Prostate gland (tissue), 2 donors: Measurements from ENCODE around the gene CBR1. TPM values are rescaled to one million over a fixed set of nuclear protein-coding genes. Genes with fewer than 3 reads are reported as not detected.
A peak's percentile ranks its signal among the peaks of the same experiment; 100 is the strongest.

Source experiments
- DNase-seq: peaks from one replicate; pipeline ENCODE4 v3.0.0-alpha.2; 2019; ENCODE audit warnings: low spot score
- H3K27ac ChIP-seq, 2 donors: fragments of 200-600 bp; sonication (generic); 2 replicates each; pipeline ENCODE4 v1.5.1; 2017 to 2019
- H3K27me3 ChIP-seq: fragments of 200-600 bp; sonication (generic); replicated peaks from 2 replicates; pipeline ENCODE4 v1.5.1; 2019; ENCODE audit not compliant: insufficient read depth
- H3K36me3 ChIP-seq, 2 donors: fragments of 200-600 bp; sonication (generic); 1 replicate in 1 of 2; 2 replicates in 1 of 2; pipeline versions ENCODE4 v1.5.1 to v1.8.1; 2017 to 2019
- H3K4me1 ChIP-seq: fragments of 200-600 bp; sonication (generic); replicated peaks from 2 replicates; pipeline ENCODE4 v1.5.1; 2019
- H3K4me3 ChIP-seq, 2 donors: fragments of 200-600 bp; sonication (generic); 2 replicates each; pipeline ENCODE4 v1.5.1; 2017 to 2019
- H3K9me3 ChIP-seq: fragments of 200-600 bp; sonication (generic); 2 replicates; pipeline ENCODE4 v1.5.1; 2017
- CTCF ChIP-seq, 4 experiments: fragments of 200-600 bp in 2 of 4; fragments of 450-650 bp in 2 of 4; sonication (generic) in 2 of 4; IDR thresholded peaks; 1 replicate in 3 of 4; 2 replicates in 1 of 4; pipeline ENCODE4 v1.5.1; 2016 to 2019; ENCODE audit warnings: antibody characterized with exemption in 4 of 4, mild to moderate bottlenecking in 2 of 4, moderate library complexity in 2 of 4
- POLR2A ChIP-seq: fragments of 450-650 bp; IDR thresholded peaks from one replicate; pipeline ENCODE4 v1.6.1; 2016; ENCODE audit warnings: antibody characterized with exemption, mild to moderate bottlenecking
- POLR2AphosphoS5 ChIP-seq: sonication (generic); formaldehyde crosslinking; IDR thresholded peaks from one replicate; pipeline ENCODE4 v1.6.1; 2017; ENCODE audit warnings: antibody characterized with exemption
- WGBS: methylation state at CpG from one replicate; pipeline ENCODE4 v1.1.5; 2018; 5-methylcytosine and 5-hydroxymethylcytosine counted together
- intact Hi-C: fragments of 100-400 bp; cut with DNase I; formaldehyde crosslinking; loops from one replicate; pipeline ENCODE4 v1.14.2; 2022
- total RNA-seq, 2 donors: library from RNA; depleted of rRNA; stranded (reverse); fragments of >200 nt; gene quantifications; one replicate each; pipeline ENCODE4 v1.1.0, GENCODE V29; 2016

Gene CBR1
- total RNA-seq, 2 donors from 2014 or later = 200 to 571 TPM

- intact Hi-C loops = no loop called here
- WGBS = 88% methylated on average over 9 of the region's 9 CpGs
- no peaks in the 10 kb centered on the region for H3K36me3 ChIP-seq
- DNase-seq = no peak
- H3K4me3 ChIP-seq = no peak overlapping the region
- peaks cover under 1% of the 10 kb centered on the region for H3K4me1 ChIP-seq
- no peak overlapping the region for H3K27ac ChIP-seq
- TF ChIP-seq POLR2AphosphoS5 (no peak), POLR2A (no peak), CTCF (IDR thresholded peaks at IDR 0.05) (no peak)
- no peaks in the 10 kb centered on the region for H3K9me3 ChIP-seq
- H3K27me3 ChIP-seq = no peaks in the 10 kb centered on the region
Measured at GRCh38 chr21:36077758-36078157, 7.9 kb downstream of the CBR1 start.

GRCh38 chr21:36079010-36079649 lies 9.3 kb downstream of the CBR1 start:
- no peak for TF ChIP-seq POLR2AphosphoS5
- no peak for TF ChIP-seq CTCF (IDR thresholded peaks at IDR 0.05)
- TF ChIP-seq POLR2A = no peak

GRCh38 chr21:36079671-36080070 lies 9.8 kb downstream of the CBR1 start:
- H3K9me3 ChIP-seq = no peaks in the 10 kb centered on the region
- TF ChIP-seq POLR2A (no peak), POLR2AphosphoS5 (no peak), CTCF (IDR thresholded peaks at IDR 0.05) (no peak)
- no peaks in the 10 kb centered on the region for H3K4me1 ChIP-seq
- intact Hi-C loops = no loop called here
- no peaks in the 10 kb centered on the region for H3K27me3 ChIP-seq
- peak overlapping the region in 1 of 2 donors; percentile 32 for H3K27ac ChIP-seq
- WGBS = 86% methylated on average over 8 of the region's 8 CpGs
- H3K4me3 ChIP-seq = no peak overlapping the region
- DNase-seq = no peak
- H3K36me3 ChIP-seq = no peaks in the 10 kb centered on the region

More at GRCh38 chr21:36079010-36079649, 9.3 kb downstream of the CBR1 start:
- intact Hi-C loops = no loop called here
- Histone ChIP-seq H3K27ac (no peak overlapping the region), H3K4me1 (no peaks in the 10 kb centered on the region), H3K36me3 (no peaks in the 10 kb centered on the region), H3K4me3 (no peak overlapping the region), H3K27me3 (no peaks in the 10 kb centered on the region), H3K9me3 (no peaks in the 10 kb centered on the region)
- 85% methylated on average over 14 of the region's 14 CpGs for WGBS
- DNase-seq = no peak

GRCh38 chr21:36080386-36080785 lies 10.6 kb downstream of the CBR1 start:
- H3K27me3 ChIP-seq = no peaks in the 10 kb centered on the region
- no peaks in the 10 kb centered on the region for H3K9me3 ChIP-seq
- TF ChIP-seq CTCF (IDR thresholded peaks at IDR 0.05) = no peak
- TF ChIP-seq POLR2AphosphoS5 = peak; percentile 85
- H3K27ac ChIP-seq = peak overlapping the region in 1 of 2 donors; percentile 32
- H3K36me3 ChIP-seq = no peaks in the 10 kb centered on the region
- no peak overlapping the region for H3K4me3 ChIP-seq
- H3K4me1 ChIP-seq = no peaks in the 10 kb centered on the region
- WGBS = 71% methylated on average over 1 of the region's 1 CpG
- intact Hi-C loops = no loop called here
- peak; percentile 68 for DNase-seq

- H3K27me3 ChIP-seq = no peaks in the 10 kb centered on the region
- H3K4me3 ChIP-seq = no peak overlapping the region
- no peaks in the 10 kb centered on the region for H3K36me3 ChIP-seq
- H3K27ac ChIP-seq = no peak overlapping the region
- no peak for DNase-seq
- no peak for TF ChIP-seq POLR2AphosphoS5
- TF ChIP-seq POLR2A = no peak
- no peak for TF ChIP-seq CTCF (IDR thresholded peaks at IDR 0.05)
- intact Hi-C loops = no loop called here
- H3K4me1 ChIP-seq = no peaks in the 10 kb centered on the region
- no peaks in the 10 kb centered on the region for H3K9me3 ChIP-seq
- WGBS = 79% methylated on average over 3 of the region's 3 CpGs
Measured at GRCh38 chr21:36082237-36082664, 12.4 kb downstream of the CBR1 start.
